ENCODE data around the gene AK1. TPM values are rescaled to one million over a fixed set of nuclear protein-coding genes. Genes with fewer than 3 reads are reported as not detected.

The AK1 gene
- total RNA-seq, 1 experiment from 2014 or later, result 34.4 TPM

GRCh38 chr9:127903557-127904475 is 26.3 kb upstream of the AK1 start:
- ChIA-PET POLR2A (interaction anchor here (0.6 to 1.0 kb wide), 2 partner anchors 14 to 111 kb away, joined by 3 read pairs; no protein-coding TSS in a partner anchor), CTCF (interaction anchor here (0.5 to 1.7 kb wide), 11 partner anchors 13 to 221 kb away, joined by 3 to 9 read pairs (median 4); partner anchors contain the start of genes ST6GALNAC4 and TOR2A)
- peaks cover 35% of the 10 kb centered on the region for H3K4me1 Mint-ChIP-seq
- H3K9me3 Mint-ChIP-seq, result no peaks in the 10 kb centered on the region
- H3K36me3 Mint-ChIP-seq, result no peaks in the 10 kb centered on the region
- ATAC-seq (peak; percentile 58), DNase-seq (ENCODE audit: low spot score) (peak; percentile 83)
- no peaks in the 10 kb centered on the region; the same call in 1 of the 2 replicates for H3K27me3 Mint-ChIP-seq (ENCODE audit: low read depth)
- H3K4me3 Mint-ChIP-seq, result no peak overlapping the region
- H3K27ac Mint-ChIP-seq, result peak overlapping the region; percentile 85
- TF ChIP-seq SP1 (CRISPR knock-in tag; conservative IDR thresholded peaks at IDR 0.05) (peak; percentile 61; the same call in 1 of the 2 replicates), ZNF281 (CRISPR knock-in tag; IDR thresholded peaks at IDR 0.05) (peak; percentile 90), SMAD3 (CRISPR knock-in tag; IDR thresholded peaks at IDR 0.05; ENCODE audit: borderline replicate concordance) (0 out of 2 replicates have a peak, but pooled peaks have one; percentile 12), AR (CRISPR knock-in tag; IDR thresholded peaks at IDR 0.05) (no peak), JUN (CRISPR knock-in tag; IDR thresholded peaks at IDR 0.05) (no peak), GABPB1 (CRISPR knock-in tag; IDR thresholded peaks at IDR 0.05) (peak; percentile 28; the same call in 1 of the 2 replicates), FOXP1 (CRISPR knock-in tag; IDR thresholded peaks at IDR 0.05; ENCODE audit: borderline replicate concordance) (peak; percentile 28; the same call in 1 of the 2 replicates)

GRCh38 chr9:127899128-127899943 is 21.9 kb upstream of the AK1 start, which contains the start of gene ST6GALNAC6:
ST6GALNAC6 (minus strand) TSS chr9:127899603; CDS start chr9:127897981, 1,622 bp downstream.
- TF ChIP-seq GABPB1 (CRISPR knock-in tag; IDR thresholded peaks at IDR 0.05) (0 out of 2 replicates have a peak, but pooled peaks have one; percentile 4), TP53 (CRISPR knock-in tag; IDR thresholded peaks at IDR 0.05) (0 out of 2 replicates have a peak, but pooled peaks have one; percentile 32), ZNF512 (CRISPR knock-in tag; IDR thresholded peaks at IDR 0.05; ENCODE audit: borderline replicate concordance) (no peak), ZNF219 (CRISPR knock-in tag; IDR thresholded peaks at IDR 0.05; ENCODE audit: borderline replicate concordance) (0 out of 2 replicates have a peak, but pooled peaks have one; percentile 41), JUN (CRISPR knock-in tag; IDR thresholded peaks at IDR 0.05) (peak; percentile 41; the same call in 1 of the 2 replicates), KAT7 (CRISPR knock-in tag; IDR thresholded peaks at IDR 0.05; ENCODE audit: borderline replicate concordance) (0 out of 2 replicates have a peak, but pooled peaks have one; percentile 34), USF2 (CRISPR knock-in tag; IDR thresholded peaks at IDR 0.05) (peak; percentile 17; the same call in 1 of the 2 replicates), ZNF423 (CRISPR knock-in tag; IDR thresholded peaks at IDR 0.05) (peak; percentile 62), PRRX2 (CRISPR knock-in tag; IDR thresholded peaks at IDR 0.05) (no peak), USF1 (CRISPR knock-in tag; IDR thresholded peaks at IDR 0.05) (no peak), SP1 (CRISPR knock-in tag; conservative IDR thresholded peaks at IDR 0.05) (peak; percentile 85)
- peak; percentile 44 for ATAC-seq
- peak; percentile 55 for DNase-seq (ENCODE audit: low spot score)
- Mint-ChIP-seq H3K4me3 (peak within 1 kb of the TSS; percentile 87), H3K27me3 (ENCODE audit: low read depth) (no peaks in the 10 kb centered on the region; the same call in 1 of the 2 replicates), H3K9me3 (no peaks in the 10 kb centered on the region), H3K36me3 (peaks cover 20% of the 10 kb centered on the region), H3K27ac (peak within 1 kb of the TSS; percentile 76), H3K4me1 (peaks cover 37% of the 10 kb centered on the region)
- ChIA-PET CTCF (interaction anchor here (0.6 to 2.1 kb wide), 7 partner anchors 18 to 219 kb away, joined by 3 to 7 read pairs (median 3); partner anchors contain the start of genes ST6GALNAC4 and TOR2A), POLR2A (interaction anchor here (0.6 to 1.4 kb wide), 4 partner anchors 7 to 71 kb away, joined by 3 to 5 read pairs (median 4); partner anchors contain the start of gene ST6GALNAC4)
